GM21526 (cell line): ENCODE results near the gene GUK1.

Source experiments
- ATAC-seq: cut with Tn5 transposase; IDR thresholded peaks from one replicate; pipeline ENCODE4 v1.9.1; 2021; ENCODE audit warnings: moderate library complexity; ENCODE audit not compliant: unreplicated experiment, low FRiP score

Gene GUK1

GRCh38 chr1:228148935-228149405, 8.9 kb downstream of the GUK1 start:
- ATAC-seq = no peak

- no peak for ATAC-seq
Measured at GRCh38 chr1:228149406-228150119, 9.5 kb downstream of the GUK1 start, which contains the start of gene GJC2. Gene GJC2 (plus strand): TSS chr1:228149930. CDS start chr1:228157759, 7,829 bp downstream.

- no peak for ATAC-seq
Measured at GRCh38 chr1:228150120-228150460, 10.0 kb downstream of the GUK1 start.

GRCh38 chr1:228150461-228151179, 10.5 kb downstream of the GUK1 start:
- ATAC-seq = no peak

GRCh38 chr1:228151180-228151925, 11.3 kb downstream of the GUK1 start:
- no peak for ATAC-seq

GRCh38 chr1:228152097-228152917, 12.2 kb downstream of the GUK1 start:
- no peak for ATAC-seq

GRCh38 chr1:228152918-228153258, 12.8 kb downstream of the GUK1 start:
- no peak for ATAC-seq

- ATAC-seq = no peak
Measured at GRCh38 chr1:228154021-228154669, 14.1 kb downstream of the GUK1 start.

- no peak for ATAC-seq
Measured at GRCh38 chr1:228154670-228155571, 14.8 kb downstream of the GUK1 start.

- no peak for ATAC-seq
Measured at GRCh38 chr1:228155596-228156514, 15.8 kb downstream of the GUK1 start.

- ATAC-seq = no peak
Measured at GRCh38 chr1:228156515-228156881, 16.4 kb downstream of the GUK1 start.

GRCh38 chr1:228156941-228157728, 17.1 kb downstream of the GUK1 start:
- ATAC-seq = no peak

- no peak for ATAC-seq
Measured at GRCh38 chr1:228157729-228158126, 17.6 kb downstream of the GUK1 start.

- ATAC-seq = no peak
Measured at GRCh38 chr1:228158151-228159007, 18.3 kb downstream of the GUK1 start.

GRCh38 chr1:228159008-228159665, 19.1 kb downstream of the GUK1 start:
- no peak for ATAC-seq

- no peak for ATAC-seq
Measured at GRCh38 chr1:228160201-228160761, 20.2 kb downstream of the GUK1 start.
